Skeletal muscle satellite cell (primary cell): ENCODE data around the gene LRRFIP2.
A peak's percentile ranks its signal among the peaks of the same experiment; 100 is the strongest.

Experiments used
- H3K27me3 ChIP-seq: 2 replicates; pipeline ENCODE4 v1.7.0; 2013; ENCODE audit warnings: low read length; ENCODE audit not compliant: control insufficient read depth, insufficient read depth
- H3K36me3 ChIP-seq: 2 replicates; pipeline ENCODE4 v1.7.0; 2013; ENCODE audit warnings: mild to moderate bottlenecking, control low read depth, low read length; ENCODE audit not compliant: insufficient read depth
- H3K4me1 ChIP-seq: 2 replicates; pipeline ENCODE4 v1.7.0; 2013; ENCODE audit warnings: low read length; ENCODE audit not compliant: control insufficient read depth, insufficient read depth
- H3K4me2 ChIP-seq: 2 replicates; pipeline ENCODE4 v1.7.0; 2013; ENCODE audit warnings: mild to moderate bottlenecking, low read length
- H3K4me3 ChIP-seq: 2 replicates; pipeline ENCODE4 v1.7.0; 2013; ENCODE audit warnings: low read length
- H3K9ac ChIP-seq: 2 replicates; pipeline ENCODE4 v1.7.0; 2013; ENCODE audit warnings: mild to moderate bottlenecking, low read depth, low read length, moderate library complexity
- H3K9me3 ChIP-seq: replicated peaks from 2 replicates; pipeline ENCODE4 v1.7.0; 2013; ENCODE audit warnings: mild to moderate bottlenecking, control low read depth, low read length

LRRFIP2 gene

GRCh38 chr3:37032961-37033360, 141.4 kb downstream of the LRRFIP2 start:
- no peak overlapping the region for H3K4me2 ChIP-seq
- H3K36me3 ChIP-seq, result peaks cover 63% of the 10 kb centered on the region
- peaks cover 11% of the 10 kb centered on the region for H3K4me1 ChIP-seq
- H3K9ac ChIP-seq, result no peak overlapping the region
- peaks cover 5% of the 10 kb centered on the region for H3K9me3 ChIP-seq
- no peak overlapping the region for H3K4me3 ChIP-seq
- no peaks in the 10 kb centered on the region for H3K27me3 ChIP-seq

DNA sequence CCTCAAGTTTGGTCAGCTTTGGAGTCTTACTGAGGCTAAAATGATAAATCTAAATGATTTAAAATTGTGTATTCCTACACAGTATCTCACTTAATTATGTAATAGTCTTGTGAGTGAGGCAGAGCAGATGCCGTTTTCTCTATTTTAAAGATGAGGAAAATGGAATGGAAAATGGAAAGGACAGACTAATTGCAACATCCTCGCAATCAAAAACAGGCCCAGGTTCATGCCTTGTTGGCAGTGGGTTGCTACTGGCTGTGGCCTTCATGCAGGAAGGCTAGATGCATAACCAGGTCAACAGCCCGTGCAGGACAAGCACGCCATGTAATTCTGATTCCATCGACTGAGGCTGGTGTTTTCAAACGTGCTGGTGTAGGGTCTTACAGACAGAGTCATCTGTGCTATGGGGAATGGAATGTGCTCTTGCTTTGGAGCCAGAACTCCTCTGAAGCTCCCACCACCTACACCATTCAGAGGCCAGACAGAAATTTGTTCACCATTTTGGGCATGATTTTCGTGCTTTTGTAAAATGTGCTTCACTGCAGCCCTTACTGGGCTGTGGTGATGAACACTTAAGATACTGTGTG, 143.2 kb downstream of the LRRFIP2 start:
- H3K4me3 ChIP-seq, result no peak overlapping the region
- no peak overlapping the region for H3K9ac ChIP-seq
- no peak overlapping the region for H3K4me2 ChIP-seq
- H3K9me3 ChIP-seq, result peaks cover 4% of the 10 kb centered on the region
- H3K4me1 ChIP-seq, result peaks cover 11% of the 10 kb centered on the region
- no peaks in the 10 kb centered on the region for H3K27me3 ChIP-seq
- peaks cover 54% of the 10 kb centered on the region for H3K36me3 ChIP-seq

- Histone ChIP-seq H3K36me3 (peaks cover 54% of the 10 kb centered on the region), H3K4me1 (peaks cover 11% of the 10 kb centered on the region), H3K9ac (peak overlapping the region; percentile 51), H3K4me3 (no peak overlapping the region), H3K4me2 (no peak overlapping the region), H3K27me3 (no peaks in the 10 kb centered on the region), H3K9me3 (no peaks in the 10 kb centered on the region)
Measured at GRCh38 chr3:37030588-37030987, 143.8 kb downstream of the LRRFIP2 start.

DNA sequence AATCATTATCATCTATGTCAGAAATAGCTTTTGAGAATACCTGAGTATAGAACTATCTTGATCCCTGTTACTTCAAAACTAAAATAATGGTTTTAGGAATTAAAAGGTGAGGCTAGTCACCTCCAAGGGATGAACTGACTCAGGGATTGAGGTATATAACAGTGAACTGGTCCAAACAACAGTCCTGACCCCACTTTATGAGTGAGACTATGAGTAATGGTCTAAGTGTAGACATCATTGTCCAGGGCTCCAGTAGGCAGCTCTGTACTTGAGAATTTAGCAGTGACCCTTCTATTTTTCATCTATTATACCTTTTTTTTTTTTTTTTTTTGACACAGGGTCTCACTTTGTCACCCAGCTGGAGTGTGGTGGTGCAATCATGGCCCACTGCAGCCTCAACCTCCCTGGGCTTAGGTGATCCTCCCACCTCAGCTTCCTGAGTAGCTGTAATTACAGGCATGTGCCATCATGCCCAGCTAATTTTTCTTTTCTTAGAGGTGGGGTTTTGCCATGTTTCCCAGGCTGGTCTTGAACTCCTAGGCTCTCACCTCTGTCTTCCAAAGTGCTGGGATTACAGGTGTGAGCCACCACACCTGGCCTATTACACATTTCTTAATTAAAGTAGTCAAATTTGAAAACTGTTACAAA, 144.7 kb downstream of the LRRFIP2 start:
- peaks cover 11% of the 10 kb centered on the region for H3K4me1 ChIP-seq
- no peaks in the 10 kb centered on the region for H3K9me3 ChIP-seq
- no peak overlapping the region for H3K4me3 ChIP-seq
- no peaks in the 10 kb centered on the region for H3K27me3 ChIP-seq
- H3K9ac ChIP-seq, result no peak overlapping the region
- H3K36me3 ChIP-seq, result peaks cover 55% of the 10 kb centered on the region
- no peak overlapping the region for H3K4me2 ChIP-seq

GRCh38 chr3:37029111-37029510, 145.3 kb downstream of the LRRFIP2 start:
- no peak overlapping the region for H3K4me2 ChIP-seq
- no peak overlapping the region for H3K9ac ChIP-seq
- no peaks in the 10 kb centered on the region for H3K27me3 ChIP-seq
- H3K36me3 ChIP-seq, result peaks cover 59% of the 10 kb centered on the region
- H3K4me3 ChIP-seq, result no peak overlapping the region
- H3K4me1 ChIP-seq, result peaks cover 11% of the 10 kb centered on the region
- no peaks in the 10 kb centered on the region for H3K9me3 ChIP-seq

DNA sequence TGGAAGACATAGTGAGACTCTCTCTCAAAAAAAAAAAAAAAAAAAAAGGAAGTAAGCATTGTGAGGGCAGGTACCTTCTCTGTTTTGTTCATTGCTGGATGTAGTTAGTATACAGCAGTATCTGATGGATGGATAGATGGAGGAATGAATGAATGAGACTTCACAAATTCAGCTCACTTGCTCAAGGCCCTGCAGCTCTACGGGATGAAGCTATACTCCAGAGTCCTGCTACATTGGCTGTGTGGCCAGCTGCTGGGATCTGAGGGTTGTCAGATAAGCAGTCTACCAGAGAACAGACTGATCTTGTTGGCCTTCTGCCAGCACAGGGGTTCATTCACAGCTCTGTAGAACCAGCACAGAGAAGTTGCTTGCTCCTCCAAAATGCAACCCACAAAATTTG, 146.1 kb downstream of the LRRFIP2 start:
- H3K27me3 ChIP-seq, result no peaks in the 10 kb centered on the region
- H3K4me3 ChIP-seq, result no peak overlapping the region
- no peak overlapping the region for H3K9ac ChIP-seq
- peaks cover 11% of the 10 kb centered on the region for H3K4me1 ChIP-seq
- no peak overlapping the region for H3K4me2 ChIP-seq
- H3K9me3 ChIP-seq, result no peaks in the 10 kb centered on the region
- peaks cover 63% of the 10 kb centered on the region for H3K36me3 ChIP-seq

GRCh38 chr3:37026851-37027250, 147.5 kb downstream of the LRRFIP2 start:
- no peak overlapping the region for H3K9ac ChIP-seq
- H3K27me3 ChIP-seq, result no peaks in the 10 kb centered on the region
- no peak overlapping the region for H3K4me3 ChIP-seq
- no peaks in the 10 kb centered on the region for H3K9me3 ChIP-seq
- peaks cover 69% of the 10 kb centered on the region for H3K36me3 ChIP-seq
- no peak overlapping the region for H3K4me2 ChIP-seq
- H3K4me1 ChIP-seq, result peaks cover 11% of the 10 kb centered on the region

DNA sequence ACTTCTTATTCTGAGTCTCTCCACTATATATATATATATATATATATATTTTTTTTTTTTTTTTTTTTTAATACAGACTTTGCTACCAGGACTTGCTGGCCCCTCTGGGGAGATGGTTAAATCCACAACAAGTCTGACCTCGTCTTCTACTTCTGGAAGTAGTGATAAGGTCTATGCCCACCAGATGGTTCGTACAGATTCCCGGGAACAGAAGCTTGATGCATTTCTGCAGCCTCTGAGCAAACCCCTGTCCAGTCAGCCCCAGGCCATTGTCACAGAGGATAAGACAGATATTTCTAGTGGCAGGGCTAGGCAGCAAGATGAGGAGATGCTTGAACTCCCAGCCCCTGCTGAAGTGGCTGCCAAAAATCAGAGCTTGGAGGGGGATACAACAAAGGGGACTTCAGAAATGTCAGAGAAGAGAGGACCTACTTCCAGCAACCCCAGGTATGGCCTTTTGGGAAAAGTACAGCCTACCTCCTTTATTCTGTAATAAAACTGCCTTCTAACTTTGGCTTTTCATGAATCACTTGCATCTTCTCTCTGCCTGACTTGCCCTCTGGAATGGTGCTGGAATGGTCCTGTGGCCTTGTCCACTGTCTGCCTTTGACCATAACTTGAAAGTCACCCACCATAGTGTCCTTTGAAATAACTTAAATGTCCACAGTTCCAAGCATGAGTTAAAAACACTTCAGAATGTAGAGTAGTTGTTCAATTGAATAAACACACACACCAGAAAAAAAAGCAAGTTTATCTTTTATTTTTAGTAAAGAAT, 148.6 kb downstream of the LRRFIP2 start:
- no peaks in the 10 kb centered on the region for H3K9me3 ChIP-seq
- no peak overlapping the region for H3K9ac ChIP-seq
- no peaks in the 10 kb centered on the region for H3K27me3 ChIP-seq
- H3K4me2 ChIP-seq, result no peak overlapping the region
- peaks cover 71% of the 10 kb centered on the region for H3K36me3 ChIP-seq
- H3K4me1 ChIP-seq, result peaks cover 4% of the 10 kb centered on the region
- H3K4me3 ChIP-seq, result no peak overlapping the region

DNA sequence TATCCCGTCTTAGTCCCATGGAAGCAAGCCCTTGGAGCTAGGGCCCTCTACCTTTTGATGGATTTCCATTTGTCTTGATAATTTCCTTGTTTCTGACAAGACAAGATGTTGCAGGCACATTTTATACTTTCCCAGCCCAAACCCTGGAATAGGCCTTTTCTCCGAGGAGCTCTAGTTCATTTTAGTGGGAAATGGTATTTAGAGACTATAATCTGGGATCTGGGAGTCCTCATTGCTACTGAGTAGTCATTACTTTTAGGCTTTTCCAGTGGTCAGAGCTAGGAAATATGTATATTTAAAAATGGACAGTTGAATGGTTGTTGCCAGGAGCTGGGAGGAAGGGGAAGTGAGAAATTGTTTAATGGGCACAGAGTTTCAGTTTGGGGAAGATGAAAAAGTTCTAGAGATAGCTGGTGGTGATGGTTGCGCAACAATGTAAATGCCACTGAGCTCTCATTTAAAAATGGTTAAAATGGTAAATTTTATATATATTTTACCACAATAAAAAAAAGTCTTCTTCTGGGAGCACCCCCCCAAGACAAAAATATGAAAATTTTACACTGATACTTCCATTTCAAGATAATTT, 149.5 kb downstream of the LRRFIP2 start:
- H3K4me3 ChIP-seq, result no peak overlapping the region
- no peaks in the 10 kb centered on the region for H3K27me3 ChIP-seq
- no peak overlapping the region for H3K9ac ChIP-seq
- H3K4me1 ChIP-seq, result no peaks in the 10 kb centered on the region
- H3K9me3 ChIP-seq, result no peaks in the 10 kb centered on the region
- peaks cover 78% of the 10 kb centered on the region for H3K36me3 ChIP-seq
- no peak overlapping the region for H3K4me2 ChIP-seq

DNA sequence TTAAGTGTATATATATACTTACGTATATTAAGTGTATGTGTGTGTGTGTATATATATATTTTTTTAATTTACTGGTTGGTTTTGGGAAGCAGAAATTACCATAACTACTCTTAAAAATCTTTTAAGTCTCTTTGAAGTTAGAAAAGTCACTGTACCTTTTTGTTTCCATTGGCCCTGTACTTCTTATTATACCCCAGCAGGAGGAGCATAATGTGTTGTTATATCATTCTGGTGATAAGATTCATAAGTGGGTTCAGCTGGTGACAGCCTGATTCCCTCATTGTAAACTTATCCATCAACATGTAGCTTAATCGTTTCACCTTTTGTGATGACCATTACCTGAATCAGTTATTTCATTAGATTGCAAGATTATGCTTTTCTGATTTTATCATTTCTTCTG, 150.3 kb downstream of the LRRFIP2 start:
- no peak overlapping the region for H3K4me2 ChIP-seq
- H3K27me3 ChIP-seq, result no peaks in the 10 kb centered on the region
- no peak overlapping the region for H3K4me3 ChIP-seq
- H3K4me1 ChIP-seq, result no peaks in the 10 kb centered on the region
- peaks cover 77% of the 10 kb centered on the region for H3K36me3 ChIP-seq
- no peak overlapping the region for H3K9ac ChIP-seq
- H3K9me3 ChIP-seq, result no peaks in the 10 kb centered on the region

- Histone ChIP-seq H3K4me3 (no peak overlapping the region), H3K4me1 (no peaks in the 10 kb centered on the region), H3K36me3 (peaks cover 76% of the 10 kb centered on the region), H3K4me2 (no peak overlapping the region), H3K9ac (no peak overlapping the region), H3K27me3 (no peaks in the 10 kb centered on the region), H3K9me3 (no peaks in the 10 kb centered on the region)
Measured at GRCh38 chr3:37017683-37018082, 156.7 kb downstream of the LRRFIP2 start.
